H9 (cell line): ENCODE results near the gene SVOP. TPM values are rescaled to one million over a fixed set of nuclear protein-coding genes. Genes with fewer than 3 reads are reported as not detected.

Experiments
- DNase-seq: peaks from one replicate; pipeline ENCODE4 v3.0.0-alpha.2; 2017
- H2AFZ ChIP-seq: one replicate; pipeline ENCODE4 v1.6.1; 2013; ENCODE audit warnings: mild to moderate bottlenecking, low read length, control low read depth, moderate library complexity
- H2AK5ac ChIP-seq: 2 replicates; pipeline ENCODE4 v1.6.1; 2013; ENCODE audit warnings: low read length, control low read depth, mixed read lengths; ENCODE audit not compliant: insufficient read length
- H2BK120ac ChIP-seq: one replicate; pipeline ENCODE4 v1.6.1; 2013; ENCODE audit warnings: low read depth, mild to moderate bottlenecking, low read length, control low read depth, inconsistent platforms; ENCODE audit not compliant: poor library complexity, severe bottlenecking
- H2BK12ac ChIP-seq: 2 replicates; pipeline ENCODE4 v1.6.1; 2013; ENCODE audit warnings: low read length, control low read depth, mixed read lengths, low read depth; ENCODE audit not compliant: insufficient read length
- H2BK15ac ChIP-seq: 2 replicates; pipeline ENCODE4 v1.6.1; 2013; ENCODE audit warnings: low read depth, low read length, control low read depth
- H2BK20ac ChIP-seq: one replicate; pipeline ENCODE4 v1.6.1; 2013; ENCODE audit warnings: low read depth, mild to moderate bottlenecking, low read length, control low read depth, inconsistent platforms; ENCODE audit not compliant: poor library complexity, severe bottlenecking
- H2BK5ac ChIP-seq: 2 replicates; pipeline ENCODE4 v1.6.1; 2013; ENCODE audit warnings: low read length, control low read depth, mixed read lengths; ENCODE audit not compliant: insufficient read length
- H3K14ac ChIP-seq: 2 replicates; pipeline ENCODE4 v1.6.1; 2013; ENCODE audit warnings: low read length, control low read depth; ENCODE audit not compliant: insufficient read depth
- H3K18ac ChIP-seq: 2 replicates; pipeline ENCODE4 v1.6.1; 2013; ENCODE audit warnings: low read depth, mild to moderate bottlenecking, mixed read lengths, low read length, control low read depth; ENCODE audit not compliant: insufficient read length
- H3K23ac ChIP-seq: 2 replicates; pipeline ENCODE4 v1.6.1; 2013; ENCODE audit warnings: low read length, control low read depth, mixed read lengths, low read depth; ENCODE audit not compliant: insufficient read length
- H3K23me2 ChIP-seq: 2 replicates; pipeline ENCODE4 v1.6.1; 2013; ENCODE audit warnings: low read depth, mild to moderate bottlenecking, mixed read lengths, low read length, control low read depth; ENCODE audit not compliant: insufficient read length, poor library complexity, severe bottlenecking
- H3K27ac ChIP-seq: 2 replicates; pipeline ENCODE4 v1.5.1; 2013; ENCODE audit warnings: low read length, control low read depth, mixed read lengths, low read depth; ENCODE audit not compliant: insufficient read length
- H3K27me3 ChIP-seq: 2 replicates; pipeline ENCODE4 v1.6.1; 2013; ENCODE audit warnings: low read length, control low read depth, inconsistent platforms; ENCODE audit not compliant: insufficient read depth
- H3K4ac ChIP-seq: 2 replicates; pipeline ENCODE4 v1.6.1; 2013; ENCODE audit warnings: low read depth, mild to moderate bottlenecking, control low read depth, inconsistent platforms, low read length, moderate library complexity
- H3K4me1 ChIP-seq: 2 replicates; pipeline ENCODE4 v1.6.1; 2013; ENCODE audit warnings: low read length, control low read depth, inconsistent platforms; ENCODE audit not compliant: insufficient read depth
- H3K4me2 ChIP-seq: 2 replicates; pipeline ENCODE4 v1.6.1; 2013; ENCODE audit warnings: low read length, control low read depth, mixed read lengths; ENCODE audit not compliant: insufficient read length, insufficient read depth
- H3K56ac ChIP-seq: 2 replicates; pipeline ENCODE4 v1.6.1; 2013; ENCODE audit warnings: low read depth, mild to moderate bottlenecking, mixed read lengths, low read length, control low read depth; ENCODE audit not compliant: insufficient read length
- H3K79me1 ChIP-seq: 2 replicates; pipeline ENCODE4 v1.6.1; 2013; ENCODE audit warnings: low read depth, mild to moderate bottlenecking, moderate library complexity, low read length, control low read depth, inconsistent platforms; ENCODE audit not compliant: insufficient read depth, poor library complexity, severe bottlenecking
- H3K79me2 ChIP-seq: 2 replicates; pipeline ENCODE4 v1.6.1; 2013; ENCODE audit warnings: low read length, control low read depth, inconsistent platforms; ENCODE audit not compliant: insufficient read depth
- H3K9ac ChIP-seq: 2 replicates; pipeline ENCODE4 v1.6.1; 2013; ENCODE audit warnings: low read length, control low read depth, mixed read lengths; ENCODE audit not compliant: insufficient read length; ENCODE audit errors: extremely low read depth
- H3K9me3 ChIP-seq: one replicate; pipeline ENCODE4 v1.6.1; 2013; ENCODE audit warnings: low read depth, low read length, inconsistent platforms; ENCODE audit not compliant: control insufficient read depth
- H3T11ph ChIP-seq: one replicate; pipeline ENCODE4 v1.6.1; 2013; ENCODE audit warnings: mild to moderate bottlenecking, low read length, control low read depth, inconsistent platforms
- H4K20me1 ChIP-seq: one replicate; pipeline ENCODE4 v1.6.1; 2013; ENCODE audit not compliant: control insufficient read depth, insufficient read length, insufficient read depth
- H4K5ac ChIP-seq: 2 replicates; pipeline ENCODE4 v1.6.1; 2013; ENCODE audit warnings: low read depth, mild to moderate bottlenecking, mixed read lengths, low read length, control low read depth; ENCODE audit not compliant: insufficient read length
- H4K8ac ChIP-seq: replicated peaks from 2 replicates; pipeline ENCODE4 v1.6.1; 2013; ENCODE audit warnings: low read length, control low read depth, mixed read lengths, low read depth; ENCODE audit not compliant: insufficient read length
- H4K91ac ChIP-seq: 2 replicates; pipeline ENCODE4 v1.6.1; 2013; ENCODE audit warnings: low read depth, mild to moderate bottlenecking, moderate library complexity, mixed read lengths, low read length, control low read depth; ENCODE audit not compliant: insufficient read length
- H3K27ac Mint-ChIP-seq, 3 experiments: 2 replicates in 2 of 3; 3 replicates in 1 of 3; pipeline ENCODE4 v1.8.0; 2020 to 2021; ENCODE audit warnings: mixed read lengths in 3 of 3, mild to moderate bottlenecking in 1 of 3, moderate library complexity in 1 of 3
- H3K27me3 Mint-ChIP-seq: 2 replicates; pipeline ENCODE4 v1.8.0; 2021; ENCODE audit warnings: low read depth, mild to moderate bottlenecking, moderate library complexity, mixed read lengths
- H3K36me3 Mint-ChIP-seq, 3 experiments: 2 replicates in 2 of 3; 3 replicates in 1 of 3; pipeline ENCODE4 v1.8.0; 2020 to 2021; ENCODE audit warnings: low read depth in 3 of 3, mixed read lengths in 3 of 3; ENCODE audit not compliant: insufficient read depth in 1 of 3
- H3K4me1 Mint-ChIP-seq, 2 experiments: 2 replicates each; pipeline ENCODE4 v1.8.0; 2020; ENCODE audit warnings: mixed read lengths in 2 of 2
- H3K4me3 Mint-ChIP-seq, 2 experiments: 2 replicates in 1 of 2; 3 replicates in 1 of 2; pipeline ENCODE4 v1.8.0; 2020 to 2021; ENCODE audit warnings: mild to moderate bottlenecking in 2 of 2, mixed read lengths in 2 of 2, moderate library complexity in 1 of 2
- H3K9me3 Mint-ChIP-seq, 2 experiments: 2 replicates in 1 of 2; 3 replicates in 1 of 2; pipeline ENCODE4 v1.8.0; 2020; ENCODE audit warnings: mild to moderate bottlenecking in 2 of 2, mixed read lengths in 2 of 2, moderate library complexity in 1 of 2
- CTCF ChIP-seq: fragments of 200-600 bp; sonication (generic); conservative IDR thresholded peaks from 3 replicates; pipeline ENCODE4 v1.8.0; 2021; ENCODE audit warnings: antibody characterized with exemption, mild to moderate bottlenecking
- WGBS: extraction: QIAGEN DNeasy Blood & Tissue Kit; methylation state at CpG from one replicate; pipeline ENCODE4 v1.1.7; 2013; ENCODE audit warnings: missing lambda C conversion rate, low lambda C conversion rate, mixed read lengths; ENCODE audit not compliant: insufficient read length; ENCODE audit errors: extremely low coverage; 5-methylcytosine and 5-hydroxymethylcytosine counted together
- total RNA-seq: library from RNA; stranded (reverse); gene quantifications from 2 replicates; pipeline ENCODE4 v1.2.1, GENCODE V29; 2021

The SVOP gene
- total RNA-seq, 1 experiment from 2014 or later, result 0.15 TPM

GRCh38 chr12:108911915-108912314 lies 109.0 kb downstream of the SVOP start:
- Histone ChIP-seq H3K79me1 (no peaks in the 10 kb centered on the region), H3K18ac (no peak overlapping the region), H3K4me1 (no peaks in the 10 kb centered on the region), H3K56ac (no peak overlapping the region), H3K9me3 (no peaks in the 10 kb centered on the region), H2BK20ac (no peak overlapping the region), H4K20me1 (no peaks in the 10 kb centered on the region), H2BK120ac (no peak overlapping the region), H3K4ac (no peak overlapping the region), H4K91ac (no peak overlapping the region), H4K5ac (no peak overlapping the region), H2AFZ (no peak overlapping the region), H2BK15ac (no peak overlapping the region), H3K14ac (no peak overlapping the region), H3K27me3 (no peaks in the 10 kb centered on the region), H3K4me2 (no peak overlapping the region), H3T11ph (no peak overlapping the region), H2BK12ac (no peak overlapping the region), H3K79me2 (no peaks in the 10 kb centered on the region), H2AK5ac (no peak overlapping the region), H2BK5ac (no peak overlapping the region), H4K8ac (no peak overlapping the region), H3K9ac (no peak overlapping the region), H3K23ac (no peak overlapping the region), H3K27ac (no peak overlapping the region), H3K23me2 (no peaks in the 10 kb centered on the region)
- Mint-ChIP-seq H3K4me3 (no peak overlapping the region), H3K27ac (no peak overlapping the region), H3K9me3 (peaks cover 0 to 3% of the 10 kb centered on the region in 2 experiments; a peak in 2 of 5 replicates), H3K4me1 (peaks cover 16 to 17% of the 10 kb centered on the region in 2 experiments), H3K36me3 (no peaks in the 10 kb centered on the region), H3K27me3 (peaks cover 10% of the 10 kb centered on the region)
- no peak for DNase-seq
- no peak for TF ChIP-seq CTCF
- no CpG with 5 or more reads among the region's 6 CpGs for WGBS
